DOHH2 (cell line): ENCODE data around the gene CENPM.
A peak's percentile ranks its signal among the peaks of the same experiment; 100 is the strongest.
"Not testable (repeated sequence)": the region's sequence is repeated elsewhere in the genome, so short reads cannot be mapped to it uniquely, and the experiment has no call there.

Experiments
- H3F3A ChIP-seq: fragments of 200-600 bp; sonication (generic), shearing (Covaris generic); 2 replicates; pipeline ENCODE4 v1.6.0; 2016; ENCODE audit warnings: antibody characterized with exemption, mild to moderate bottlenecking; ENCODE audit not compliant: control insufficient read depth, insufficient read depth
- H3K27ac ChIP-seq: fragments of 200-600 bp; sonication (generic); 2 replicates; pipeline ENCODE4 v1.5.1; 2014; ENCODE audit warnings: low read depth, mild to moderate bottlenecking, low read length, moderate library complexity
- H3K27me3 ChIP-seq: fragments of 200-600 bp; sonication (generic); 2 replicates; pipeline ENCODE4 v1.6.1; 2014; ENCODE audit warnings: mild to moderate bottlenecking, low read length, mixed read lengths; ENCODE audit not compliant: control insufficient read depth
- H3K36me3 ChIP-seq: fragments of 200-600 bp; sonication (generic); 2 replicates; pipeline ENCODE4 v1.6.1; 2014; ENCODE audit warnings: mild to moderate bottlenecking, low read length, moderate library complexity, mixed read lengths; ENCODE audit not compliant: control insufficient read depth
- H3K4me1 ChIP-seq: fragments of 200-600 bp; sonication (generic); 2 replicates; pipeline ENCODE4 v1.6.1; 2014; ENCODE audit warnings: mild to moderate bottlenecking, low read length, mixed read lengths; ENCODE audit not compliant: control insufficient read depth
- H3K4me2 ChIP-seq: fragments of 200-600 bp; sonication (generic); 2 replicates; pipeline ENCODE4 v1.6.0; 2014; ENCODE audit warnings: mild to moderate bottlenecking, low read length, moderate library complexity
- H3K4me3 ChIP-seq: fragments of 200-600 bp; sonication (generic); 2 replicates; pipeline ENCODE4 v1.5.1; 2014; ENCODE audit warnings: mild to moderate bottlenecking, low read length, mixed read lengths
- H3K79me2 ChIP-seq: fragments of 200-600 bp; sonication (generic); 2 replicates; pipeline ENCODE4 v1.6.1; 2014; ENCODE audit warnings: mild to moderate bottlenecking, low read length, mixed read lengths; ENCODE audit not compliant: control insufficient read depth
- H3K9me2 ChIP-seq: fragments of 200-600 bp; sonication (generic); replicated peaks from 2 replicates; pipeline ENCODE4 v1.6.1; 2014; ENCODE audit warnings: mild to moderate bottlenecking, low read length, mixed read lengths; ENCODE audit not compliant: control insufficient read depth
- H3K9me3 ChIP-seq: fragments of 200-600 bp; sonication (generic); 2 replicates; pipeline ENCODE4 v1.6.1; 2014; ENCODE audit warnings: antibody characterized with exemption, low read length, mixed read lengths; ENCODE audit not compliant: control insufficient read depth, insufficient read depth
- H4K20me1 ChIP-seq: fragments of 200-600 bp; sonication (generic); 2 replicates; pipeline ENCODE4 v1.6.0; 2014; ENCODE audit warnings: low read depth, mild to moderate bottlenecking, antibody characterized with exemption, low read length, moderate library complexity; ENCODE audit not compliant: control insufficient read depth, insufficient read depth
- CTCF ChIP-seq: fragments of 200-600 bp; sonication (generic); IDR thresholded peaks from one replicate; pipeline ENCODE4 v1.5.1; 2014; ENCODE audit warnings: antibody characterized with exemption, mild to moderate bottlenecking, low read depth, low read length; ENCODE audit not compliant: poor library complexity, severe bottlenecking
- EZH2phosphoT487 ChIP-seq: fragments of 200-600 bp; sonication (generic); IDR thresholded peaks from 2 replicates; pipeline ENCODE4 v1.6.1; 2017; ENCODE audit warnings: borderline replicate concordance, mild to moderate bottlenecking, antibody characterized with exemption, low read length, moderate library complexity, mixed read lengths

CENPM gene

GRCh38 chr22:41949297-41949965 is 2.5 kb upstream of the CENPM start:
- Histone ChIP-seq H3K27me3 (no peaks in the 10 kb centered on the region), H4K20me1 (peaks cover 4% of the 10 kb centered on the region; the same call in 1 of the 2 replicates), H3K4me1 (peaks cover 82% of the 10 kb centered on the region), H3F3A (peaks cover 30% of the 10 kb centered on the region), H3K36me3 (peaks cover 21% of the 10 kb centered on the region), H3K4me3 (peak overlapping the region; percentile 81), H3K4me2 (peak overlapping the region; percentile 75), H3K9me3 (no peaks in the 10 kb centered on the region), H3K79me2 (peaks cover 69% of the 10 kb centered on the region), H3K9me2 (no peaks in the 10 kb centered on the region), H3K27ac (peak overlapping the region; percentile 87)
- TF ChIP-seq EZH2phosphoT487 (no peak), CTCF (no peak)

DNA sequence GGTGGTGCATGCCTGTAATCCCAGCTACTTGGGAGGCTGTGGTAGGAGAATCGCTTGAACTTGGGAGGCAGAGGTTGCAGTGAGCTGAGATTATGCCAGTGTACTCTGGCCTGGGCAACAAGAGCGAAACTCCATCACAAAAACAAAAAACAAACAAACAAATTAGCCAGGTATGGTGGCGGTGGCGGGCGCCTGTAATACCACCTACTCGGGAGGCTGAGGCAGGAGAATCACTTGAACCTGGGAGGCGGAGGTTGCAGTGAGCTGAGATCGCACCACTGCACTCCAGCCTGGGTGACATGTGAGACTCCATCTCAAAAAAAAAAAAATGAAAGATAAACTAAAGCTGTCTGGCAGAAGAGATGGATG is 2.0 kb upstream of the CENPM start:
- H3K79me2 ChIP-seq: peaks cover 74% of the 10 kb centered on the region
- peak overlapping the region; percentile 87 for H3K27ac ChIP-seq

DNA sequence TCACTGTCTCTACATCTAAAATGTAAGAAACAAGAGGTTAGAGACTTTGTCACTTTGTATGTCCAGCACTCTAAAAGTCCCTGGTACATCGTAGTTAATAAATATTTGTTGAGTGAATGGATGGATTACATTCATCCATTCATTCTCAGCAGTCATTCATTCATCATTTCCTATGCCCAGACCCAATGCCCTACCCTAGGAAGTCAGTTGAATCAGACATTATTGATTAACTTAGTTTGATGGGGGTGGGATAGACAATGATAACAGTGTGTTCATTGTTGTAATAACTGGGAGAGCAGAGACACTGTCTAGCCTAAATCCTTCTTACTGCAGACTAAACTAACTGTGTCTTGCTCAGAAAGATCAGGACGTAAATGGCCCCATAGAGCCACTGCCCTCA is 1.2 kb upstream of the CENPM start:
- no peaks in the 10 kb centered on the region for H3K9me2 ChIP-seq
- no peaks in the 10 kb centered on the region for H3K27me3 ChIP-seq
- peaks cover 82% of the 10 kb centered on the region for H3K79me2 ChIP-seq
- TF ChIP-seq EZH2phosphoT487 (no peak), CTCF (no peak)
- H3K27ac ChIP-seq: peak overlapping the region; percentile 87
- peaks cover 4% of the 10 kb centered on the region; the same call in 1 of the 2 replicates for H4K20me1 ChIP-seq
- peak overlapping the region; percentile 81 for H3K4me3 ChIP-seq
- H3K4me1 ChIP-seq: peaks cover 82% of the 10 kb centered on the region
- H3K36me3 ChIP-seq: peaks cover 34% of the 10 kb centered on the region
- H3F3A ChIP-seq: peaks cover 39% of the 10 kb centered on the region
- peak overlapping the region; percentile 75 for H3K4me2 ChIP-seq
- no peaks in the 10 kb centered on the region for H3K9me3 ChIP-seq

More for the DNA sequence above, 2.0 kb upstream of the CENPM start:
- not testable (repeated sequence) for H3K9me2 ChIP-seq, H4K20me1 ChIP-seq, H3K9me3 ChIP-seq, H3K27me3 ChIP-seq
- peak overlapping the region; percentile 81 for H3K4me3 ChIP-seq
- H3K4me2 ChIP-seq: peak overlapping the region; percentile 75
- peaks cover 26% of the 10 kb centered on the region for H3K36me3 ChIP-seq
- peaks cover 34% of the 10 kb centered on the region for H3F3A ChIP-seq
- H3K4me1 ChIP-seq: peaks cover 82% of the 10 kb centered on the region

- Histone ChIP-seq H3K9me3 (no peaks in the 10 kb centered on the region), H3K4me2 (peak overlapping the region; percentile 75), H3K9me2 (no peaks in the 10 kb centered on the region), H3F3A (peaks cover 38% of the 10 kb centered on the region), H3K27ac (peak overlapping the region; percentile 87), H3K4me1 (peaks cover 81% of the 10 kb centered on the region), H3K4me3 (peak overlapping the region; percentile 81), H4K20me1 (peaks cover 4% of the 10 kb centered on the region; the same call in 1 of the 2 replicates), H3K36me3 (peaks cover 38% of the 10 kb centered on the region), H3K79me2 (peaks cover 86% of the 10 kb centered on the region), H3K27me3 (no peaks in the 10 kb centered on the region)
- TF ChIP-seq EZH2phosphoT487: no peak
Measured at GRCh38 chr22:41947424-41948080, 600 bp upstream of the CENPM start.
